Measurements from ENCODE around the gene PIK3R1.

DNA sequence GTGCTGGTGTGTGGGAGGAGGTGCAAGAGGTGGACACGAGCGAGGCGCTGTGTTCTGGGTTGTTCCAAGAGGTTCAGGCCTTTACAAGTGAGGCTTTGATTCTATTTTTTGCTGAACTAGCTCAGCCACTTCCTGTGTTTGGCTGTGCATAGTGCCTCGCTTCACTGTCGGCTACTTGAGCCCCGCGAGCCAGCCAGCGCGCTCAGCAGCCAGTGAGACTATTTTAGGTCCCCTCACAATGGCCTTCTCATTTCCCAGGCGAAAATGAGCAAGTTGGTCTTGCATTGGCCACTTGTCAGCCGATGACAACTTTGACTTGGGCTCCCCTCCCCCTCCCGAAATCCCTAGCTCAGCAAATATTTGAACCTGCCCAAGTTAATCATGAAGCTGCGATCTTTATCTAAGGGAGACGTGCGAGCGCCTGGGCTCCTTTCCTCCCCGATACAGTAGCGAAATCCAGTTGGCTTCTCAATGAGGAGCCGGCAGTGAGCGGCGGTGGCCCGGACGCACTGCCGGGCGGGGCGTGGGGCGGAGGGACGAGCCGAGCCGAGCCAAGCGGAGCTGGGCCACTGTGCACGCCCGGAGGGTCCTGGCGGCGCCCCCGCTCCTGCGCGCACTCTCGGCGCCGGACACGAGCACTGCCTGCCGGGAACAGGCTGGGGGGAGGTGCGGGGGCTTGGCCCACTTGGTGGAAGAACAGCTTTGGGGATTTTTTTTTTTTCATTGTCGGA is 72.6 kb downstream of the PIK3R1 start:
- TF ChIP-seq, protein P1, sequence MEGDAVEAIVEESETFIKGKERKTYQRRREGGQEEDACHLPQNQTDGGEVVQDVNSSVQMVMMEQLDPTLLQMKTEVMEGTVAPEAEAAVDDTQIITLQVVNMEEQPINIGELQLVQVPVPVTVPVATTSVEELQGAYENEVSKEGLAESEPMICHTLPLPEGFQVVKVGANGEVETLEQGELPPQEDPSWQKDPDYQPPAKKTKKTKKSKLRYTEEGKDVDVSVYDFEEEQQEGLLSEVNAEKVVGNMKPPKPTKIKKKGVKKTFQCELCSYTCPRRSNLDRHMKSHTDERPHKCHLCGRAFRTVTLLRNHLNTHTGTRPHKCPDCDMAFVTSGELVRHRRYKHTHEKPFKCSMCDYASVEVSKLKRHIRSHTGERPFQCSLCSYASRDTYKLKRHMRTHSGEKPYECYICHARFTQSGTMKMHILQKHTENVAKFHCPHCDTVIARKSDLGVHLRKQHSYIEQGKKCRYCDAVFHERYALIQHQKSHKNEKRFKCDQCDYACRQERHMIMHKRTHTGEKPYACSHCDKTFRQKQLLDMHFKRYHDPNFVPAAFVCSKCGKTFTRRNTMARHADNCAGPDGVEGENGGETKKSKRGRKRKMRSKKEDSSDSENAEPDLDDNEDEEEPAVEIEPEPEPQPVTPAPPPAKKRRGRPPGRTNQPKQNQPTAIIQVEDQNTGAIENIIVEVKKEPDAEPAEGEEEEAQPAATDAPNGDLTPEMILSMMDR (IDR thresholded peaks at IDR 0.05), result peak in 1 of 6 experiments; percentile 16
- TF ChIP-seq POLR2A (IDR thresholded peaks at IDR 0.05), result peak in 2 of 4 donors; percentile 2 to 36

Measured in esophagus squamous epithelium (tissue), 4 donors.